Colonic mucosa (tissue), 4 donors: ENCODE measurements around the gene ITM2C. TPM values are rescaled to one million over a fixed set of nuclear protein-coding genes. Genes with fewer than 3 reads are reported as not detected.

ENCODE experiments used
- DNase-seq: peaks from one replicate; pipeline ENCODE4 v3.0.0-alpha.2; 2020
- H3K27ac ChIP-seq: fragments of 200-600 bp; one replicate; pipeline ENCODE4 v1.8.0; 2021
- H3K27me3 ChIP-seq: fragments of 200-600 bp; one replicate; pipeline ENCODE4 v1.8.0; 2021
- H3K36me3 ChIP-seq: fragments of 200-600 bp; one replicate; pipeline ENCODE4 v1.8.0; 2021
- H3K4me1 ChIP-seq: fragments of 200-600 bp; one replicate; pipeline ENCODE4 v1.8.0; 2021; ENCODE audit warnings: mild to moderate bottlenecking
- H3K4me3 ChIP-seq: fragments of 200-600 bp; one replicate; pipeline ENCODE4 v1.8.0; 2021
- H3K9ac ChIP-seq, 2 donors: one replicate each; pipeline ENCODE4 v1.7.0; 2013; ENCODE audit warnings: control low read depth in 2 of 2, low read depth in 2 of 2, low read length in 2 of 2
- H3K9me3 ChIP-seq: fragments of 200-600 bp; one replicate; pipeline ENCODE4 v1.8.0; 2021
- intact Hi-C: fragments of 100-400 bp; cut with DNase I; formaldehyde crosslinking; loops from one replicate; pipeline ENCODE4 v1.14.1; 2022
- total RNA-seq, 2 donors: library from RNA; stranded (reverse); fragmentation: NEBNext Ultra II Directional in 1 of 2; extraction: Animal tissue kit (Norgen Biotek cat#: 25700) in 1 of 2; gene quantifications; one replicate each; pipeline ENCODE4 v1.2.1, GENCODE V29; 2021
- TF ChIP-seq, protein P1 (sequence below): fragments of 200-600 bp; IDR thresholded peaks from one replicate; pipeline ENCODE4 v1.8.0; 2022; ENCODE audit warnings: antibody characterized with exemption, mild to moderate bottlenecking
- donor health status: healthy.
- donor health status: DM: no; HTN: no; CAD: no.
- donor health status: DM: no; HTN: no; CAD: no.

Gene ITM2C
- total RNA-seq, 2 donors from 2014 or later: 1,192 to 1,707 TPM

DNA sequence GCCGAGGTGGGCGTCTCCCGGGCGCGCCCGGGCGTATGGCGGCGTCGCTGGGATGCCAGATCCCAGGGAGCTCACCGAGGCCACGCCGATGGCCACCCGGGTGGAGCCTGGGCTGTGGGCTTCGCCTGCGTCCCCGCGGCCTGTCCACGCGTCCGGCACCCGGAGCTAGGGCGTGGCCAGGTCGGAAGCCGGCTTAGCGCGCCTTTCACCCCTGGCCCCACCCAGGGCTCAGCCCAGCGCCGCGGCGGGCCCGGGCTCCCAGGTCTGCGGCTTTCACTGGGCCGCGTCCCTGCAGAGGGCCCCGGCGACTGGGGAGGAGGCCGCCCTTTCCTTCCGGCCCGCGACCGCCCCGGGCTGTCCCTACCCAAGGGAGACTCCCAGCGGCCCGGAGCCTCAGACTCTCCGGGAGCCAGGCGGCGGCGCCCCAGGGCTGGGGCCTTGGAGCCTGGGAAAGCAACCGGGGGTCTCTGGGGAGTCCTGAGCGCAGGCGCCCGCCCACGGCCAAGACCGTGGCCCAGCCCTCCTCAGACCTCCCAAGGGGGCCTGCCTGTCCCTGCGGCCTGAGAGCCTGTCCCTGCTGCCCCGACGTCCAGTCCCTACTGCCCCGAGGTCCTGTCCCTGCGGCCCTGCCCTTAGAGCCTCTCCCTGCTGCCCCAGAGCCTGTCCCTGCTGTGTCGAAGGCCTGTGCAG is 36.3 kb upstream of the ITM2C start:
- Histone ChIP-seq H3K27me3 (peaks cover 9% of the 10 kb centered on the region), H3K4me1 (no peaks in the 10 kb centered on the region), H3K9ac (peak overlapping the region in 1 of 2 donors; percentile 66), H3K36me3 (no peaks in the 10 kb centered on the region), H3K9me3 (no peaks in the 10 kb centered on the region), H3K4me3 (peak overlapping the region; percentile 42), H3K27ac (no peak overlapping the region)
- intact Hi-C loops: loop anchor here (5.0 kb wide), 1 partner anchor 79 kb away; no protein-coding TSS in a partner anchor
- peak; percentile 56 for DNase-seq
- TF ChIP-seq, protein P1, sequence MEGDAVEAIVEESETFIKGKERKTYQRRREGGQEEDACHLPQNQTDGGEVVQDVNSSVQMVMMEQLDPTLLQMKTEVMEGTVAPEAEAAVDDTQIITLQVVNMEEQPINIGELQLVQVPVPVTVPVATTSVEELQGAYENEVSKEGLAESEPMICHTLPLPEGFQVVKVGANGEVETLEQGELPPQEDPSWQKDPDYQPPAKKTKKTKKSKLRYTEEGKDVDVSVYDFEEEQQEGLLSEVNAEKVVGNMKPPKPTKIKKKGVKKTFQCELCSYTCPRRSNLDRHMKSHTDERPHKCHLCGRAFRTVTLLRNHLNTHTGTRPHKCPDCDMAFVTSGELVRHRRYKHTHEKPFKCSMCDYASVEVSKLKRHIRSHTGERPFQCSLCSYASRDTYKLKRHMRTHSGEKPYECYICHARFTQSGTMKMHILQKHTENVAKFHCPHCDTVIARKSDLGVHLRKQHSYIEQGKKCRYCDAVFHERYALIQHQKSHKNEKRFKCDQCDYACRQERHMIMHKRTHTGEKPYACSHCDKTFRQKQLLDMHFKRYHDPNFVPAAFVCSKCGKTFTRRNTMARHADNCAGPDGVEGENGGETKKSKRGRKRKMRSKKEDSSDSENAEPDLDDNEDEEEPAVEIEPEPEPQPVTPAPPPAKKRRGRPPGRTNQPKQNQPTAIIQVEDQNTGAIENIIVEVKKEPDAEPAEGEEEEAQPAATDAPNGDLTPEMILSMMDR: no peak

DNA sequence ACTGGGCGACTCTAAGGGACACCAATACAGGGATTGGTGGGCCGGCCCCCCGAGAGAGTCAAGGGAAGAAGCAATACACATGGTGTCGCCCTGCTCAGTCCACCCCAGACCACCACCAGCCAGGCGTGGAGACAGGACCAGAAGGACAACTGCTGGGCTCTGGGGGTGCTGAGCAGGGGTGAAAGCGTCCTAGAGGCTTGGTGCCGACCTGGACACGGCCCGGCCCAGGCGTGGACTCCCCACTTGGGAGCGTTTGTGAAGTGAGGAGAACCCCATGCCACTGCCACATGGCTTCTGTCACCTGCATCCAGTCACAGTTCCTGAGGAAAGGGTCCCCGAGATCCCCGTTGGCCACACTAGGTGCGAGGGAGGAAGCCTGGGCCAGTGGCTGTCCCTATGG is 35.4 kb upstream of the ITM2C start:
- no peak overlapping the region for H3K9ac ChIP-seq
- intact Hi-C loops: loop anchor here (5.0 kb wide), 1 partner anchor 78 kb away; no protein-coding TSS in a partner anchor

GRCh38 chr2:230829959-230830358 is 34.8 kb upstream of the ITM2C start:
- no peak overlapping the region for H3K9ac ChIP-seq
- no peak overlapping the region for H3K27ac ChIP-seq
- TF ChIP-seq, protein P1: no peak
- no peak for DNase-seq
- intact Hi-C loops: loop anchor here (5.0 kb wide), 1 partner anchor 77 kb away; no protein-coding TSS in a partner anchor
- H3K9me3 ChIP-seq: no peaks in the 10 kb centered on the region
- no peaks in the 10 kb centered on the region for H3K36me3 ChIP-seq
- H3K4me1 ChIP-seq: no peaks in the 10 kb centered on the region
- H3K4me3 ChIP-seq: no peak overlapping the region
- peaks cover 9% of the 10 kb centered on the region for H3K27me3 ChIP-seq

More for the DNA sequence above, 35.4 kb upstream of the ITM2C start:
- no peaks in the 10 kb centered on the region for H3K36me3 ChIP-seq
- no peak for DNase-seq
- H3K4me1 ChIP-seq: no peaks in the 10 kb centered on the region
- H3K4me3 ChIP-seq: no peak overlapping the region
- TF ChIP-seq, protein P1: no peak
- peaks cover 9% of the 10 kb centered on the region for H3K27me3 ChIP-seq
- H3K27ac ChIP-seq: no peak overlapping the region
- no peaks in the 10 kb centered on the region for H3K9me3 ChIP-seq

DNA sequence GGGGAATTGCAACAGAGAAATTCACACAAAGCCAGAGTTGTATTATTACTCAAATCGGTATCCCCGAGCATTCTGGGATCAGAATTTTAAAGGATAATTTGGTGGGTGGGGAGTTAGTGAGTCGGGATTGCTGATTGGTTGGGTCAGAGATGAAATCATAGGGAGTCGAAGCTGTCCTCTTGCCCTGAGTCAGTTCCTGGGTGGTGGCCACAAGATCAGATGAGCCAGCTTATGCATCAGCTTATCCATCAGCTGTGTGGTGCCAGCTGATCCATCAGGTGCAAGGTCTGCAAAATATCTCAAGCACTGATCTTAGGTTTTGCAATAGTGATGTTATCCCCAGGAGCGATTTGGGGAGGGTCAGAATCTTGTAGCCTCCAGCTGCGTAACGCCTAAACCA is 34.3 kb upstream of the ITM2C start:
- Histone ChIP-seq H3K27ac (no peak overlapping the region), H3K36me3 (no peaks in the 10 kb centered on the region), H3K9me3 (no peaks in the 10 kb centered on the region), H3K27me3 (peaks cover 9% of the 10 kb centered on the region), H3K9ac (no peak overlapping the region), H3K4me1 (no peaks in the 10 kb centered on the region), H3K4me3 (no peak overlapping the region)
- DNase-seq: no peak
- intact Hi-C loops: no loop called here
- TF ChIP-seq, protein P1: no peak

- Histone ChIP-seq H3K9me3 (no peaks in the 10 kb centered on the region), H3K9ac (no peak overlapping the region), H3K4me3 (no peak overlapping the region), H3K27me3 (no peaks in the 10 kb centered on the region), H3K4me1 (no peaks in the 10 kb centered on the region), H3K27ac (no peak overlapping the region), H3K36me3 (no peaks in the 10 kb centered on the region)
- intact Hi-C loops: no loop called here
- TF ChIP-seq, protein P1: no peak
- no peak for DNase-seq
These were observed 24.4 kb upstream of the ITM2C start for GRCh38 chr2:230840301-230840700.
